ENCODE results near the gene COL15A1.

Gene COL15A1

DNA sequence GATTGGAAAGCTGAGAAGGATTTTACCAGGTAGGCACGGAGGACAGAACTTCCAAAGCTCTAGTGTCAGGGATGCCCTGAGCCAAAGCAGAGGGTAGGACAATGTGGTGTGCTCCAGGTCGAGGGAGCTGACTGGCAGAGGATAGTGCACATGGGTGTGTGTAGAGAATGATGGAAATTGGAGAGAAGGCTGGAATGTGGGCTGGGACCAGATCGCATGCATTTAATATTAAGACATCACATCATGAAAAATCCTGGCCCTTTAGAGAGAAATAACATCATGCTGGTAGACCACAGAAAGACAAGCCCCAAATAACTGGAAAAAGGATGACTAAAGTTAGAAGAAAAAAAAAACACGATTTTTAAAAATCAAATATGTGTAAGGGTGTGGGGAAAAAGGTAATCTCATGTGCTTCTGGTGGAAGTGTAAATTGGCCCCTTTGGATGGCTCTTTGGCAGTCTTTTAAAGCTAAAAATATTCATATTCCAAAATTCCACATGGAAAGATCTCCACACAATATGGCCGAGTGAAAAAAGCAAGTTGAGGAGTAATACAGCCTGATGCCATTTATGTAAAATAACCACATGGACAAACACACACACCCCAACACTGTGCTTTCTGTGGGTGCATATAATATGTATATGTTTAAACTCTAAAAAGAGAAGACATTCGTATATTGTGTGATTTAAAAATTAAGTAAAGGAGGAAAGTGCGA is 94.2 kb downstream of the COL15A1 start:
- DNase-seq (ENCODE audit: low read depth), result no peak

DNA sequence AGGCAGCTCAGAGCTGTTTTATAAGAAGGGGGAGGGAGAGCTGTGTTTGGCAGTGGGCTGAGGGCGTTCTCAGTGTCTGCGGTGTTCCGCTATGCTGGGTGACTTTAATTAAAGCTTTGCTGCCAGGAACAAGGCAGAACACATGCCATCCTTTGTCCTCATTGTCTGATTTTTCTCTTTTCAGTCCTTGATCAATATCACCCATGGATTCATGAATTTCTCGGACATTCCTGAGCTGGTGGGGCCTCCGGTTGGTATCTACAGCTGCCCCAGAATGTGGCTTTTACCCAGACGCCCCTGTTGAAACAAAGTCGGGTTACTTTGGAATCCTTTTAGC is 94.7 kb downstream of the COL15A1 start:
- no peak for DNase-seq (ENCODE audit: low read depth)

GRCh38 chr9:99039505-99040182 is 95.9 kb downstream of the COL15A1 start:
- DNase-seq (ENCODE audit: low read depth), result no peak

DNA sequence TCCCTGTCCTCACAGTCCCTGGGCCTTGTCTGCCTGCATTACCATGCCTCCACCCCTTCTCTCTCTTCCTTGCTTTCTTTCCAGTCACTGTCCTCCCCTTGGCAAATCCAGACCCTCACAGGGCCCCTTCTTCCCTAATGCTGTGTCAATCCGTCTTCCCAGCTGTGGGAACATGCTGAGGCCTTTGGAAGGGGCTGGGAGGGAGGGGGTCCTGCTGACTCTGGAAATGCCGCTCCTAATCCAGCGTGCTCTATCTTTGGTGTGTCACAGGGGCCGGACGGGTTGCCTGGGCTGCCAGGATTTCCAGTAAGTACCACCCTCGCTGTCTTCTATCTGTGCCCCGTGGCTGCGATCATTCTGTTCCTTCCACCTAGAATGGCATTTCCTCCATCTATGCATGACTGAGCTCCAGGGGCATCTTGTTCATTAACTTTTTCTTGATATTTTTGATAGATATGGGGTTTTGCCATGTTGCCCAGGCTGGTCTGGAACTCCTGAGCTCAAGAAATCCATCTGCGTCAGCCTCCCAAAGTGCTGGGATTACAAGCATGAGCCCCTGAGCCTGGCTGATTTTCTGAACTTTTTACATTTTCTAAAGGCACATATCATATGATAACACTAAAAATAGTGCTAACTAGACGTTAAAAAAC is 96.7 kb downstream of the COL15A1 start:
- DNase-seq (ENCODE audit: low read depth), result no peak

GRCh38 chr9:99040911-99041582 is 97.3 kb downstream of the COL15A1 start:
- DNase-seq (ENCODE audit: low read depth), result no peak

GRCh38 chr9:99041618-99042017 is 97.9 kb downstream of the COL15A1 start:
- no peak for DNase-seq (ENCODE audit: low read depth)

DNA sequence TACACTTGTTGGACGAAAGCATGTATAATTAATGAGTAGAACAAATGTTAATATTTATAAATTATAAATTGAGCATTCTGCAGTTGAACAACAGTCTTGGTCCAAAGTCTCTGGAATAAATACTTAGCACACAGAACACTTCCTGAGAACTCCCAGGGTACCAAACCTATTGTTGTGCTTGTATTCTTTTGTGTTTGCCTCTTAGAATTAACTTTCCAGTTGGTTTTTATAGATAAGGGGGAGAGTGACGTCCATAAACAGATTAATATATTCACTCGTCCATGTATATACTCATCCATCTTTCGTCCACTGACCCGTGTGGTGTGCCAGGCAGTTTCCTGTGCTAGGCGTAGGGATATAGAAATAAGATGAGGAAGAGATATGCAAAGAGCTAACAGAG is 98.9 kb downstream of the COL15A1 start:
- no peak for DNase-seq (ENCODE audit: low read depth)

- no peak for DNase-seq (ENCODE audit: low read depth)
These were observed 101.1 kb downstream of the COL15A1 start for GRCh38 chr9:99044827-99045226.

- no peak for DNase-seq (ENCODE audit: low read depth)
These were observed 102.4 kb downstream of the COL15A1 start for GRCh38 chr9:99046068-99046467.

DNA sequence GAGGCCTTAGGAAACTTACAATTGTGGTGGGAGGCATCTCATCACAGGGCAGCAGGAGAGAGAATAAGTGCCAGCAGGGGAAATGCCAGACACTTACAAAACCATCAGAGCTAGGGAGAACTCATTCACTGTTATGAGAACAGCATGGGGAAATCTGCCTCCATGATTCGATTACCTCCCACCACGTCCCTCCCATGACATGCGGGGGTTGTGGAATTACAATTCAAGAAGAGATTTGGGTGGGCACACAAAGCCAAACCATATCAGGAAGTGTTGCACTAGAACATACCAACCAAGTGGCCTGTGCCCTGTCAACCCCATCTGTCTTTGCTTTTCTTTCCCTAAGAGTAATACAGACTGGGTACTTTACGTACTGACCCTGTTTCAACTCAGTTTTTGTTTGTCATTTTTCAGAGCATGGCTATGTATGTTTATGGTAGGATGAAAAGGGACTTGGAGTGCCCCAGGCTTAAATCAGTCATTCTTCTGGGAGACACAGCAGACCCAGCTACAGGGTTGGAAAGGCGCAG is 102.9 kb downstream of the COL15A1 start:
- DNase-seq (ENCODE audit: low read depth), result no peak

DNA sequence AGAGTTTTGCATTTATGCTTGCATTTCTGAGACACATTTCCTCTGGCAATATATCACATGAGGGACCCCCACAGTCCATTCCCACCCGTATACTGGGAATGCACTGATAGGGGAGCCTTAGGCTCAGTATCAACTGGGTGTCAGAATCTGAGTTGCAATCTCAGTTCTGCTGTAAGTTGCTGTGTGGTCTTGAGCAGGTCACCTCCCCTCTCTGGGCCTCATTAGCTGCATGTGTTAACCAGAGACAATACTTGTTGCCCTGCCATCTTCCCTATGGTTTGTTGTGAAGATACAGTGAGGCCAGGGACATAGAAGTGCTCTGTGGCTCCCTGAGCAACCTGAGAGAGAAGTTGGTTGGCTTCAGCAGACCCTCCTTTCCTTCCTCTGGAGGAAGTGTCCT is 105.5 kb downstream of the COL15A1 start:
- no peak for DNase-seq (ENCODE audit: low read depth)

- DNase-seq (ENCODE audit: low read depth), result no peak
These were observed 105.9 kb downstream of the COL15A1 start for GRCh38 chr9:99049641-99050040.

GRCh38 chr9:99050292-99050911 is 106.7 kb downstream of the COL15A1 start:
- DNase-seq (ENCODE audit: low read depth), result no peak

GRCh38 chr9:99050924-99051323 is 107.2 kb downstream of the COL15A1 start:
- DNase-seq (ENCODE audit: low read depth), result no peak

DNA sequence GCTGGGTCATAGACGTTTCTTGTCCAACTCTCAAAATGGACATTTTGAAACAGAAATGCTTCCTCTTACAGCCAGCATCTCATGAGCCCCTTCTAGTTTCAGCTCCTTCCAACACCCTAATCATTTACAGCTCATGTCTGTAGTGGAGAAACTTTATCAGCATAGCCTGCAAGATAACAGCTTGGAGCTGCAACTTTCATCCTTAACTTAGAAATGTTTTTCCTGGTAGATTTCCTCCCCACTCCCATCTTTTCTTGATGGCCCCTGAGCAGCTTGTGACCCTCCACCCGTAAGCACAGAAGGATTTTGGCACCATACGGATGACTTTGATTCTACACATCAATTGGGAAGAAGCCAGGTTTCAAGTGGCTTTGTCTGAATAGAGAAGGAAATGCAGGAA is 107.7 kb downstream of the COL15A1 start:
- no peak for DNase-seq (ENCODE audit: low read depth)

- DNase-seq (ENCODE audit: low read depth), result no peak
These were observed 108.1 kb downstream of the COL15A1 start for GRCh38 chr9:99051851-99052250.

- no peak for DNase-seq (ENCODE audit: low read depth)
These were observed 109.4 kb downstream of the COL15A1 start for GRCh38 chr9:99052815-99053715.

GRCh38 chr9:99054581-99054980 is 110.9 kb downstream of the COL15A1 start:
- DNase-seq (ENCODE audit: low read depth), result no peak

- DNase-seq (ENCODE audit: low read depth), result no peak
These were observed 111.7 kb downstream of the COL15A1 start for GRCh38 chr9:99055384-99055783.

DNA sequence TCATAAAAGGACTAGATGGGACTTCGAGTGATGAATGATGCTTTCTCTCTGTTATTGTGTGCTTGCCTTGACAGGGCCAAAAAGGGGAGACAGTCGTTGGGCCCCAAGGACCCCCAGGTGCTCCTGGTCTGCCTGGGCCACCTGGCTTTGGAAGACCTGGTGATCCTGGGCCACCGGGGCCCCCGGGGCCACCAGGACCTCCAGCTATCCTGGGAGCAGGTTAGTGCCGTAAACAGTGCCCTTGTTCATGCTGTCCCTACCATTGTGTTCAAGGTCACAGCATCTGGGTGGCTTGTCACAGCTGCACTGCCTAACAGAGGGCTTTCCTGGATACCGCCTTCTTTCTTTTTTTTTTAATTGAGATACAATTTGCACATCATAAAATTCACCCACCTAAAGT is 112.5 kb downstream of the COL15A1 start:
- no peak for DNase-seq (ENCODE audit: low read depth)

All from activated T-cell treated with anti-CD3 and anti-CD28 coated beads for 24 hours (primary cell).